AG04450 (cell line): ENCODE measurements around the gene ITGBL1. TPM values are rescaled to one million over a fixed set of nuclear protein-coding genes. Genes with fewer than 3 reads are reported as not detected.

Experiments used
- CTCF ChIA-PET: fragments of 300-600, 350-600 bp; formaldehyde crosslinking; extraction: SDS; loops from one replicate; lab custom pipeline; 2022; ENCODE audit warnings: antibody characterized with exemption, inconsistent platforms; lab: Charles Lee
- POLR2A ChIA-PET: fragments of 350-600 bp; formaldehyde crosslinking; extraction: SDS; loops from one replicate; lab custom pipeline; 2021; ENCODE audit warnings: antibody characterized with exemption, inconsistent platforms; lab: Yijun Ruan, JAX
- DNase-seq: peaks from one replicate; pipeline ENCODE4 v3.0.0-alpha.2; 2011; ENCODE audit warnings: low read depth, low spot score
- H3K27ac ChIP-seq: one replicate; pipeline ENCODE4 v1.5.1; 2012; ENCODE audit warnings: low read depth, low read length, control low read depth
- H3K27me3 ChIP-seq: one replicate; pipeline ENCODE4 v1.6.0; 2012; ENCODE audit warnings: low read length; ENCODE audit not compliant: control insufficient read depth, insufficient read depth
- H3K4me3 ChIP-seq: 2 replicates; pipeline ENCODE4 v1.5.1; 2011; ENCODE audit warnings: mild to moderate bottlenecking, low read depth, low read length, control low read depth
- H3K9me3 ChIP-seq: 2 replicates; pipeline ENCODE4 v1.5.1; 2012; ENCODE audit warnings: low read length; ENCODE audit not compliant: control insufficient read depth, insufficient read depth
- polyA plus RNA-seq: library from polyadenylated mRNA; depleted of rRNA; stranded (reverse); fragments of >200 nt; gene quantifications from 2 replicates; pipeline ENCODE4 v1.2.3, GENCODE V29; 2011
- TF ChIP-seq, protein P1 (sequence below): IDR thresholded peaks from 2 replicates; pipeline ENCODE4 v1.5.1; 2011; ENCODE audit warnings: low read depth, low read length, control low read depth, inconsistent platforms

Gene ITGBL1
- polyA plus RNA-seq, 1 experiment: 17.1 TPM

DNA sequence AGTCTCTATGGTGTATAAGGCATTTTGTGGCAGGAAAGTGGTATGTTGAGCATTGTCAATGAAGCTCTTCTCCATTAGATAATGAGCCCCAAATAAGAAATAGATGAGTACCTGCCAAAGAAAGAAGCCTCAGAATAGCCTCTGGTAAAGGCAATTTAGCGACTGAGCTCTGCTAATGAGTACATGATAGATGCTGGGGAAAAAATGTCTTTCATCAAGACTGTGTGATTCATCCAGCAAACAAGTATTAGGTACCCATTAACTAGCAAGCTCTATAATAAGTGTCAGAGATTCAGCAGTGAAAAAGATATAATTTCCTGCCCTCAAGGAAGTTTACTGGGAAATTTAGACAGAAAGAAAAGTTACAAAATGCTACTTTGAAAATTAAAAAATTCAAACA lies 294.6 kb downstream of the ITGBL1 start:
- TF ChIP-seq, protein P1, sequence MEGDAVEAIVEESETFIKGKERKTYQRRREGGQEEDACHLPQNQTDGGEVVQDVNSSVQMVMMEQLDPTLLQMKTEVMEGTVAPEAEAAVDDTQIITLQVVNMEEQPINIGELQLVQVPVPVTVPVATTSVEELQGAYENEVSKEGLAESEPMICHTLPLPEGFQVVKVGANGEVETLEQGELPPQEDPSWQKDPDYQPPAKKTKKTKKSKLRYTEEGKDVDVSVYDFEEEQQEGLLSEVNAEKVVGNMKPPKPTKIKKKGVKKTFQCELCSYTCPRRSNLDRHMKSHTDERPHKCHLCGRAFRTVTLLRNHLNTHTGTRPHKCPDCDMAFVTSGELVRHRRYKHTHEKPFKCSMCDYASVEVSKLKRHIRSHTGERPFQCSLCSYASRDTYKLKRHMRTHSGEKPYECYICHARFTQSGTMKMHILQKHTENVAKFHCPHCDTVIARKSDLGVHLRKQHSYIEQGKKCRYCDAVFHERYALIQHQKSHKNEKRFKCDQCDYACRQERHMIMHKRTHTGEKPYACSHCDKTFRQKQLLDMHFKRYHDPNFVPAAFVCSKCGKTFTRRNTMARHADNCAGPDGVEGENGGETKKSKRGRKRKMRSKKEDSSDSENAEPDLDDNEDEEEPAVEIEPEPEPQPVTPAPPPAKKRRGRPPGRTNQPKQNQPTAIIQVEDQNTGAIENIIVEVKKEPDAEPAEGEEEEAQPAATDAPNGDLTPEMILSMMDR: no peak
- H3K4me3 ChIP-seq: no peak overlapping the region
- CTCF ChIA-PET: interaction anchor here (2.1 kb wide), 1 partner anchor 10 kb away, joined by 9 read pairs; no protein-coding TSS in a partner anchor

DNA sequence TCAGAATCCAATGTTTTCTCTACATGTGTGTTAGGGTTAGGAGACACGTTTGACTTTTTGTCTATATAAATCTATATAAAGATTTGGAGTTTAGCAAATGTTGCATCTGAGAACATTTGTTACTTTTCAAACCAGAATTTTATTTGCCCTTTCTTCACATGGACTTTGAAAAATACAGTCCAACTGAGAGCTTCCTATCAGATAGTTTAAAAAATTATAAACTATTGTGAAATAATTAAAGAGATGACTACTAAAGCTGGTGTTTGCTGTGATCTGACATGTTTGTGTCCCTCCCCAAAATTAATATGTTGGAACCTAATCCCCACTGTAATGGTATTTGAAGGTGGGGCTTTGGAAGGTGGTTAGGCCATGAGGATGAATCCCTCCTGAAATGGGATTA lies 297.1 kb downstream of the ITGBL1 start:
- ChIA-PET CTCF (no interaction called here), POLR2A (no interaction called here)
- no peaks in the 10 kb centered on the region for H3K27me3 ChIP-seq
- TF ChIP-seq, protein P1: no peak
- H3K27ac ChIP-seq: no peak overlapping the region
- no peak for DNase-seq
- no peaks in the 10 kb centered on the region for H3K9me3 ChIP-seq
- no peak overlapping the region for H3K4me3 ChIP-seq

More for the DNA sequence above, 294.6 kb downstream of the ITGBL1 start:
- POLR2A ChIA-PET: no interaction called here
- DNase-seq: no peak
- Histone ChIP-seq H3K27me3 (no peaks in the 10 kb centered on the region), H3K9me3 (no peaks in the 10 kb centered on the region), H3K27ac (no peak overlapping the region)

DNA sequence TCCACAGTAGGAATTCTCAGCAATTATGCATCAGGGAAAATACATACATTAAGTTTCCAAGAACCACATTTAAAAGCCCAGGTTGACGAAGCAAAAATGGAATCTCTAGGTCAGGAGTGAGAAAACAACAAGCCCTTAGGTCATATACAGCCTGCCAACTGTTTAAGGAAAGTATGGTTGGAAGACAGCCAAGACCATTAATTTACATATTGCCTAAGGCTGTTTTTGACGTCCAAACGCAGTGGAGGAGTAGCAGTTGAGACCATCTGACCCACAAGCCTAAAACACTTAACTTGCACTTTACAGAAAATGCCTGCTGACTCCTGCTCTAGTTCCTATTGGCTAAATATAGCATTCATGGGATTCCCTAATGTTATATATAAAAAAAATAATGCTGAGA lies 299.0 kb downstream of the ITGBL1 start:
- H3K27me3 ChIP-seq: no peaks in the 10 kb centered on the region
- CTCF ChIA-PET: interaction anchor here (1.1 kb wide), 1 partner anchor 607 kb away, joined by 5 read pairs; no protein-coding TSS in a partner anchor
- TF ChIP-seq, protein P1: no peak
- no peaks in the 10 kb centered on the region for H3K9me3 ChIP-seq
- no peak overlapping the region for H3K4me3 ChIP-seq
- POLR2A ChIA-PET: no interaction called here
- peak; percentile 32 for DNase-seq
- no peak overlapping the region for H3K27ac ChIP-seq

DNA sequence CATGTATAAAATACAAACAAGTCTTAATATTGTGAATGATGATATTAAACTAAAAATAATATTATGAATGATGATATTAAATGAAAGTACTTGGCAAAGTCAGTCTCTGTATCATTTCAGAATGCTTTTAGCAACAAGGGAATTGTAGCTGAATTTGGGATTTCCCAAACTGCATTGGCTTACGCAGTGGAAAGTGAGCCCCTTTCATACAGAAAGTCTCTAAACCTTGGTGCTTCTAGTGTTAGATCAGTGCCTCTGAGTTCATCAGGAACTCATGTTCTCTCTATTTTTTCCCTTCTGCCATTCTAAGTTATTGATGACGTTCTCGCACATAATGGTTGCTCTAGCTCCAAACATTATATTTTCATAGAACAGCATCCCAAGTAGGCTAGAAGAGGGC lies 300.0 kb downstream of the ITGBL1 start:
- TF ChIP-seq, protein P1: no peak
- ChIA-PET POLR2A (no interaction called here), CTCF (no interaction called here)
- Histone ChIP-seq H3K27ac (no peak overlapping the region), H3K4me3 (no peak overlapping the region), H3K27me3 (no peaks in the 10 kb centered on the region), H3K9me3 (no peaks in the 10 kb centered on the region)
- DNase-seq: no peak

DNA sequence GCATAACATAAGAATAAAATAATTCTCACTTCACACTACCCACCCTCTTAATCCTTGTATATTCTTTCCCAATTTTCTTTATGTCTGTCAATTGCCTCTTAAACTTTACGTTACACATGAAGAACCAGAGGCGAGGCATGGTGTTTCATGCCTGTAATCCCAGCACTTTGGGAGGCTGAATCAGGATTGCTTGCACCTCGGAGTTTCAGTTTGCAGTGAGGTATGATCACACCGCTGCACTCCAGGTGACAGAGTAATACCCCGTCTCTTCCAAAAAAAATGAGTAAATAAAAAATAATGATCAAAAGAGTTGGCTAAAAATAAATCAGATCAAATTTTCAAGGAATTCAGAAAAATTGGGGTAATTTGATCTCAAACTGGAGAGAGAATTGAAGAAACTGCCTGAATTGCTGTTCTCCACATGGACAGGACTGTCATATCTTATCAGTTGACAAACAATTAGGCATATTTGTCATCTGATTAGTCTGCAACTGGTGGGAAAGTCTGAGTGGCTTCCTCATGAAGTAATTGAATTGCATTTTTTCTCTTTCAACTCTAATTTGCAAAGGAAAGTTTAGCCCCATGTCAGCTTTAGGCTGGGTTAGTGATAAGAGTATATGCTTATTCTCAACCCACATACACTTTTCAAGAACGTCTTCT lies 302.9 kb downstream of the ITGBL1 start:
- ChIA-PET POLR2A (no interaction called here), CTCF (interaction anchor here (1.4 to 5.4 kb wide), 3 partner anchors 236 to 611 kb away, joined by 3 to 83 read pairs (median 61); no protein-coding TSS in a partner anchor)
- TF ChIP-seq, protein P1: no peak
- Histone ChIP-seq H3K9me3 (no peaks in the 10 kb centered on the region), H3K27me3 (no peaks in the 10 kb centered on the region), H3K27ac (no peak overlapping the region), H3K4me3 (no peak overlapping the region)
- no peak for DNase-seq
